Cardiac muscle cell (in vitro differentiated cells and primary cell): ENCODE data around the gene C16orf96. TPM values are rescaled to one million over a fixed set of nuclear protein-coding genes. Genes with fewer than 3 reads are reported as not detected.

Experiments
- DNase-seq, 2 donors: peaks; one replicate each; pipeline versions ENCODE4 v3.0.0 to v3.0.0-alpha.2; 2010 to 2017; ENCODE audit warnings: low read depth in 1 of 2, low spot score in 1 of 2
- H3K27ac ChIP-seq: fragments of 200-600 bp; sonication (generic); 2 replicates; pipeline ENCODE4 v1.5.1; 2016
- H3K27me3 ChIP-seq: fragments of 200-600 bp; sonication (generic); 2 replicates; pipeline ENCODE4 v1.6.0; 2016; ENCODE audit warnings: control low read depth
- H3K36me3 ChIP-seq: fragments of 200-600 bp; sonication (generic); 2 replicates; pipeline ENCODE4 v1.5.1; 2016; ENCODE audit warnings: control low read depth
- H3K4me1 ChIP-seq: fragments of 200-600 bp; sonication (generic); 2 replicates; pipeline ENCODE4 v1.8.1; 2017; ENCODE audit warnings: low read depth, mild to moderate bottlenecking, mixed run types
- H3K4me3 ChIP-seq: fragments of 200-600 bp; sonication (generic); 2 replicates; pipeline ENCODE4 v1.5.1; 2016; ENCODE audit warnings: mild to moderate bottlenecking
- H3K9me3 ChIP-seq: fragments of 200-600 bp; sonication (generic); 2 replicates; pipeline ENCODE4 v1.5.1; 2017; ENCODE audit warnings: low read depth, mild to moderate bottlenecking, control low read depth
- polyA plus RNA-seq: library from polyadenylated mRNA; unstranded; fragments of >200 nt; fragmentation: Nextera tagmentation; extraction: Ambion mirVana; gene quantifications from 2 replicates; pipeline ENCODE4 v1.2.1, GENCODE V29; 2016
- total RNA-seq: library from RNA; depleted of rRNA; stranded (reverse); fragments of >200 nt; gene quantifications from 2 replicates; pipeline ENCODE4 v1.2.3, GENCODE V29; 2016
- TF ChIP-seq, protein P1 (sequence below): IDR thresholded peaks from 2 replicates; pipeline ENCODE4 v1.5.1; 2012; ENCODE audit warnings: low read depth, mild to moderate bottlenecking, low read length

The C16orf96 gene
- total RNA-seq = 1.9 and 3.6 TPM in 2 replicates
- 0.24 and 0.39 TPM in 2 replicates for polyA plus RNA-seq

GRCh38 chr16:4556112-4556511 is at the start of gene C16orf96:
Gene C16orf96 (plus strand): TSS chr16:4556340. CDS start chr16:4556490, 150 bp downstream.
- Histone ChIP-seq H3K4me3 (no peak within 1 kb of the TSS), H3K27me3 (no peaks in the 10 kb centered on the region), H3K36me3 (no peaks in the 10 kb centered on the region), H3K27ac (no peak within 1 kb of the TSS), H3K9me3 (no peaks in the 10 kb centered on the region), H3K4me1 (no peaks in the 10 kb centered on the region)
- DNase-seq = peak in 1 of 2 donors; percentile 16
- TF ChIP-seq, protein P1, sequence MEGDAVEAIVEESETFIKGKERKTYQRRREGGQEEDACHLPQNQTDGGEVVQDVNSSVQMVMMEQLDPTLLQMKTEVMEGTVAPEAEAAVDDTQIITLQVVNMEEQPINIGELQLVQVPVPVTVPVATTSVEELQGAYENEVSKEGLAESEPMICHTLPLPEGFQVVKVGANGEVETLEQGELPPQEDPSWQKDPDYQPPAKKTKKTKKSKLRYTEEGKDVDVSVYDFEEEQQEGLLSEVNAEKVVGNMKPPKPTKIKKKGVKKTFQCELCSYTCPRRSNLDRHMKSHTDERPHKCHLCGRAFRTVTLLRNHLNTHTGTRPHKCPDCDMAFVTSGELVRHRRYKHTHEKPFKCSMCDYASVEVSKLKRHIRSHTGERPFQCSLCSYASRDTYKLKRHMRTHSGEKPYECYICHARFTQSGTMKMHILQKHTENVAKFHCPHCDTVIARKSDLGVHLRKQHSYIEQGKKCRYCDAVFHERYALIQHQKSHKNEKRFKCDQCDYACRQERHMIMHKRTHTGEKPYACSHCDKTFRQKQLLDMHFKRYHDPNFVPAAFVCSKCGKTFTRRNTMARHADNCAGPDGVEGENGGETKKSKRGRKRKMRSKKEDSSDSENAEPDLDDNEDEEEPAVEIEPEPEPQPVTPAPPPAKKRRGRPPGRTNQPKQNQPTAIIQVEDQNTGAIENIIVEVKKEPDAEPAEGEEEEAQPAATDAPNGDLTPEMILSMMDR = no peak

DNA sequence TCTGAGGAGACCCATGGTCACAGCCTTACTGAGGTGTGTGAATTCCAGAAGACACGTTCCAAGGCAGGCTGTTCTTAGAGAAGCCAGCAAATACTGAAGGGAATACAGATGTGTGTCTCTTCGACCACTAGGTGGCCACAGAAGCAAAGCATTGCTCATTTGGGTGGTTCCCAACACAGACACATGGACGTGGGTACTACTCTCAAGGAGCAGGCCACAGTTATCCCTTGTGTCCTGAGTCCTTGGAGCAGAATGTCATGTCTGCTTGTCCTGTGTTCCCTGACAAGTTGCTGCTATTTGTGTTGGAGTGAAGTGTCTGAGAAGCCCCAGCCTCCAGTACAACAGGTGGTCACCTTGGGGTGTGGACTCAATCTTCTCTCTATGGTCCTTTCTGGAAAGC is 49.7 kb upstream of the C16orf96 start:
- H3K4me3 ChIP-seq = no peak overlapping the region
- H3K36me3 ChIP-seq = peaks cover 13% of the 10 kb centered on the region
- H3K27ac ChIP-seq = no peak overlapping the region
- no peaks in the 10 kb centered on the region for H3K4me1 ChIP-seq
- H3K27me3 ChIP-seq = no peaks in the 10 kb centered on the region
- TF ChIP-seq, protein P1 = peak; percentile 86
- no peaks in the 10 kb centered on the region for H3K9me3 ChIP-seq
- peak; percentile 81 to 86 for DNase-seq

DNA sequence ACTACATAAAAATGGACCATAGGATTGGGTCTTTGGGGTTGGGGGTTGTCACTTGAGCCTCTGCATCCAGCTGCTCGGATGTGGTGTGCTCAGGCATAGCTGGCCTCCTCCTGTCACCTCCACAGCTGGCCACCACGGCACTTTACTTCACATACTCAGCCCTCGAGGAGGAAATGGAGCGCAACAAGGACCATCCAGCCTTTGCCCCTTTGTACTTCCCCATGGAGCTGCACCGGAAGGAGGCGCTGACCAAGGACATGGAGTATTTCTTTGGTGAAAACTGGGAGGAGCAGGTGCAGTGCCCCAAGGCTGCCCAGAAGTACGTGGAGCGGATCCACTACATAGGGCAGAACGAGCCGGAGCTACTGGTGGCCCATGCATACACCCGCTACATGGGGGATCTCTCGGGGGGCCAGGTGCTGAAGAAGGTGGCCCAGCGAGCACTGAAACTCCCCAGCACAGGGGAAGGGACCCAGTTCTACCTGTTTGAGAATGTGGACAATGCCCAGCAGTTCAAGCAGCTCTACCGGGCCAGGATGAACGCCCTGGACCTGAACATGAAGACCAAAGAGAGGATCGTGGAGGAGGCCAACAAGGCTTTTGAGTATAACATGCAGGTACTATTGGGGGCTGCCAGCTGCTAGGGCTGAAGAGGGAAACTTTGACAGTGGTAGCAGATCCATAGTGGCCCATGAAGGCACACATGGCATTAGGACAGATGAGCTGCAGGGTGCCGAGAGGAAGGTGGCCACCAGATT is 48.4 kb upstream of the C16orf96 start:
- H3K27ac ChIP-seq = no peak overlapping the region
- H3K36me3 ChIP-seq = peaks cover 20% of the 10 kb centered on the region
- no peaks in the 10 kb centered on the region for H3K4me1 ChIP-seq
- no peak overlapping the region for H3K4me3 ChIP-seq
- no peak for DNase-seq
- no peaks in the 10 kb centered on the region for H3K9me3 ChIP-seq
- H3K27me3 ChIP-seq = no peaks in the 10 kb centered on the region
- TF ChIP-seq, protein P1 = no peak

GRCh38 chr16:4508806-4509205 is 47.3 kb upstream of the C16orf96 start:
- H3K27me3 ChIP-seq = no peaks in the 10 kb centered on the region
- H3K4me3 ChIP-seq = no peak overlapping the region
- H3K9me3 ChIP-seq = no peaks in the 10 kb centered on the region
- TF ChIP-seq, protein P1 = no peak
- H3K4me1 ChIP-seq = no peaks in the 10 kb centered on the region
- peaks cover 20% of the 10 kb centered on the region for H3K36me3 ChIP-seq
- H3K27ac ChIP-seq = no peak overlapping the region
- DNase-seq = no peak

GRCh38 chr16:4509420-4509819 is 46.7 kb upstream of the C16orf96 start:
- Histone ChIP-seq H3K9me3 (no peaks in the 10 kb centered on the region), H3K4me3 (no peak overlapping the region), H3K27ac (no peak overlapping the region), H3K36me3 (peaks cover 20% of the 10 kb centered on the region), H3K4me1 (no peaks in the 10 kb centered on the region), H3K27me3 (no peaks in the 10 kb centered on the region)
- no peak for DNase-seq
- TF ChIP-seq, protein P1 = no peak
